ENCODE measurements around the gene MAPKAP1.

DNA sequence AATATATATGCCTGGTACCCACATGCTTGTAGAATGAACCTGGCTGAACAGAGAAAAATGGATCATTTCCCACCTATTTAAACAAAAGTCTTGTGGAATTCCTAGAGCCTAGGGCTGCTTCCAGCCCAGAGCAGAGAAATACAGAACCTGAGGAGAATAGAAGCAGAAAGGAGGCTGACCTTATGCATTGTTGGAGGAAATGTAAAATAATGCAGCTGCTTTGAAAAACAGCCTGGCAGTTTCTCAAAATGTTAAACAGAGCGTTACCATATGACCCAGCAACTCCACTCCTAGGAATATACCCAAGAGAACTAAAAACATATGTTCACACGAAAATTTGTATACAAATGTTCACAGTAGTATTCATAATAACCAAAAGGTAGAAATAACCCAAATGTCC, 15.1 kb downstream of the MAPKAP1 start:
- TF ChIP-seq, protein P1, sequence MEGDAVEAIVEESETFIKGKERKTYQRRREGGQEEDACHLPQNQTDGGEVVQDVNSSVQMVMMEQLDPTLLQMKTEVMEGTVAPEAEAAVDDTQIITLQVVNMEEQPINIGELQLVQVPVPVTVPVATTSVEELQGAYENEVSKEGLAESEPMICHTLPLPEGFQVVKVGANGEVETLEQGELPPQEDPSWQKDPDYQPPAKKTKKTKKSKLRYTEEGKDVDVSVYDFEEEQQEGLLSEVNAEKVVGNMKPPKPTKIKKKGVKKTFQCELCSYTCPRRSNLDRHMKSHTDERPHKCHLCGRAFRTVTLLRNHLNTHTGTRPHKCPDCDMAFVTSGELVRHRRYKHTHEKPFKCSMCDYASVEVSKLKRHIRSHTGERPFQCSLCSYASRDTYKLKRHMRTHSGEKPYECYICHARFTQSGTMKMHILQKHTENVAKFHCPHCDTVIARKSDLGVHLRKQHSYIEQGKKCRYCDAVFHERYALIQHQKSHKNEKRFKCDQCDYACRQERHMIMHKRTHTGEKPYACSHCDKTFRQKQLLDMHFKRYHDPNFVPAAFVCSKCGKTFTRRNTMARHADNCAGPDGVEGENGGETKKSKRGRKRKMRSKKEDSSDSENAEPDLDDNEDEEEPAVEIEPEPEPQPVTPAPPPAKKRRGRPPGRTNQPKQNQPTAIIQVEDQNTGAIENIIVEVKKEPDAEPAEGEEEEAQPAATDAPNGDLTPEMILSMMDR (IDR thresholded peaks at IDR 0.05), result no peak
- no peak for TF ChIP-seq POLR2AphosphoS5 (IDR thresholded peaks at IDR 0.05; ENCODE audit: insufficient read depth in 1 of 2, low read depth in 1 of 2)

Measured in vagina (tissue), 2 donors.